Stimulated activated CD4-positive, alpha-beta T cell treated with anti-CD3 and anti-CD28 coated beads, Interleukin-15, amount 100 ng/mL, for 1 hour (primary cell): Measurements from ENCODE around the gene SMIM23.

ENCODE experiments used
- DNase-seq, 2 donors: peaks; one replicate each; pipeline ENCODE4 v3.0.0-alpha.2; 2020; ENCODE audit warnings: low read depth in 1 of 2, low spot score in 1 of 2

SMIM23 gene

GRCh38 chr5:171785517-171785916, at the start of gene SMIM23:
Gene SMIM23, plus strand, starts transcription at chr5:171785817. Its CDS starts 55 bp downstream, at chr5:171785872.
- no peak for DNase-seq

DNA sequence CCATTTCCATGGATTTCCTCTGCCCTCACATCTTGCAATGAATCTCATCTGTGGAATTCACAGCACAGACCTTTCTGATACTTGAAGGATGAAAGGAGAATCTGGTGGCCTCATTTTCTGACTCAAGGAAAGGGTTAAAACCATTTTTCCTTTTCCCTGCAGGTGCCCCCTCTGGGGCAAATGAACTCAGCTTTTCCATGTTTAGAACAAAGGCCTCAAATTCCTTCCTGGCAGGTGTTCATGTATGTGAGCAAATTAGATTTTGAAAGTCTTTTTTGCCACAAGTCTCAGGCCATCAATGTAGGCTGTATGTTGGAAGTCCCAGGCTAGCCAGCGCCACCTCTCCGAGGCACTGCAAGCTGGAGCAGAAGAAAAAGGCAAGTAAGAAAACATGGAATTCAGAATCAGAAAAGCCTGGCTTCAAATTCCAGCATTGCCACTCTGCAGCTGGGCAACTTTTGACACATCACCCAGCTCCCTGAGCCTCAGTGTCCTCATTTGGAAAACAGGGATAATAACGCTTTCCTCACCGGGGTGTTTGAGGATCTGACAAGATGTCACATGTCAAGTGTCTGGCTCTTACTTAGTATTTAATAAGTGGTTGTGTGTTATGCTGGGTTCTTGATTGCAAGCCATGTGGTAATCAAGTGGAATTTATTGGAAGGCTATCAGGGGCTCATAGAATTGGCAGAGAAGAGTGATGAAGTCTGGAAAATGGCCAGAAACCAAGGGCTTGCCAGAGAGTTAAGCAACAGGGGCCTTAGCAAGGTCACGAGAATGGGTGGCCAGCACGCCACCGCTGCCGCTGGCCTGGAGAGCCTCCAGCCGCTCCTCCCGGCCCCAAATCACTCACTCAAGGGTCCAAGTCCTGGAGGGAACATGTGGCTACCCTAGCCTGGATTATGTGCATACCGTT, 48.4 kb upstream of the SMIM23 start:
- no peak for DNase-seq

GRCh38 chr5:171738501-171738900, 47.1 kb upstream of the SMIM23 start:
- no peak for DNase-seq

DNA sequence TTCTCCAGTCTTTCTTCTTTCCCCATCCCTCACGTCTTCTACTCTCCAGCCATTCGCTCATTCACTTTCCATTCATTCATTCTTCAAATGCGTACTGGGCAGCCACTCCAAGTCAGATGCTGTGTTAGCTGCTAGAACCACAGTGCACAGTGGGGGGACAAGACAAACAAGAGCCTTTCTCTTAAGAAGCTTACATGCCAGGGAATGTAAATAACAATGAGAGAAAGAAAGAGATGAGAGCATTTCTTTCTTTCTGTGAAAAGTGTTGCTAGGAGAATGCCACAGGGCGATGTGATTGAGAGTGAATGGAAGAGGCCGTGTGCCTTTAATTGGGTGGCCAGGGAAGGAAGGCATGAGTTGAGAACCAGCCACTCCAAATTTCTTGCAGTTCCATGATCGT, 46.3 kb upstream of the SMIM23 start:
- DNase-seq: no peak

- DNase-seq: no peak
Observed at GRCh38 chr5:171743436-171744076, 42.1 kb upstream of the SMIM23 start.

GRCh38 chr5:171744264-171744663, 41.4 kb upstream of the SMIM23 start:
- no peak for DNase-seq

DNA sequence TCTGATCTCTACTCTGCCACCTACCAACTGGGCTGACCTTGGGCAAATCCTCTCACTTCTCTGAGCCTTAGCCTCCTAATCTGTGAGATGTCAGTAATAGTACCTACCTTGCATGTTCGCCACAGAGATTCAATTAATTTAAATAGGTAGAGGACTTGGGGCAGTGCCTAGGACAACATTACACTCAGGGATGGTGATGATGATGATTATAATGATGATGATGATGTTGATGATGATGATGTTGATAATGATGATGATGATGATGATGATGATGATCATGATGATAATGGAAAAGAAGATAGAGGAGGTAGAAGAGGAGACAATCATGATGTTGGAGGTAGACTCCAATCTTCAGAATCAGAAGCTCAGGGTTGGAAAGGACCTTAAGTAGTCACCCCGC, 40.7 kb upstream of the SMIM23 start:
- no peak for DNase-seq

- no peak for DNase-seq
Observed at GRCh38 chr5:171745602-171746001, 40.0 kb upstream of the SMIM23 start.

GRCh38 chr5:171747061-171747859, 38.4 kb upstream of the SMIM23 start:
- DNase-seq: no peak

DNA sequence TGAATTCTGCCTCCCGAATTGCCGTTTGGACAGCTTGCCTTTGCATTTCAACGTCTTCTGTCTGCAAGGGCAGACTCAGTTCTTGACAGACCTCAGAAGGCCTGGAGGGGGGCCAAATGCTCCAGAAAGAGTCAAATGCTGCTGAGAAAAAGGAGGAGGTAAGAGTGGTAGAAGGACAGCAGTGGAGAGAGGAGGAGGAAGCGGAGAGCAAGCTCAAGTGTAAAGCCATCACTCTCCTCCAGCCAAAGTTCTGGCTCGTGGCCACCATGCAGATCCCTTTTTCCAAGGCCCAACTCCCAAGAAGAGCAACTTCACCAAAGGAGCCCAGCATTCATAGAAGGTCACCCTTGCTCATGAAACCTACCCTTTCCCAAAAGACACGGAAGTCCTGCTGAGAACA, 36.9 kb upstream of the SMIM23 start:
- DNase-seq: no peak

- no peak for DNase-seq
Observed at GRCh38 chr5:171749365-171749764, 36.3 kb upstream of the SMIM23 start.

- no peak for DNase-seq
Observed at GRCh38 chr5:171750311-171750788, 35.3 kb upstream of the SMIM23 start.

DNA sequence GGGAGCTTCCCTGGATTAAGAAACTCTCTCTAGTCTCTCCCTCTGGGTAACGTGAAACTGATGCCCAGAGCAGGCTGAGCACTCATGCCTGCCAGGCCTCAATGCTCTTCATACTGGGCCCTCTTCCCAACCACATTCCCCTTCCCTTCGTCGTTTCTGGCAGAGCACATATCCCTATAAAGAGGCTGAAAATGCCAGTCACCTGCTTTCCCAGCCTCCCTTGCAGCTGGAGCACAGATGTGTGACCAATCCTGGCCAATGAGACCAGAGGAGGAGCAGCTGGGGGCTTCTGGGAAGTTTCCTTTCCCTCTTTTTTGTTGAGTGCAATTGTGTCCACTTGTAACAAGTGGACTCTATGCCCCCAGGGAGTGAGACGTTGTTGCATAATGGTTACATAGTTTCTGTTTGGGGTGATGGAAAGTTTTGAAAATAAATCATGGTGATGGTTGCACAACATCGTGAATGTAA, 30.2 kb upstream of the SMIM23 start:
- DNase-seq: no peak

- no peak for DNase-seq
Observed at GRCh38 chr5:171757853-171758535, 27.6 kb upstream of the SMIM23 start.

GRCh38 chr5:171759777-171760176, 25.8 kb upstream of the SMIM23 start:
- no peak for DNase-seq

GRCh38 chr5:171762021-171762608, 23.5 kb upstream of the SMIM23 start:
- no peak for DNase-seq

DNA sequence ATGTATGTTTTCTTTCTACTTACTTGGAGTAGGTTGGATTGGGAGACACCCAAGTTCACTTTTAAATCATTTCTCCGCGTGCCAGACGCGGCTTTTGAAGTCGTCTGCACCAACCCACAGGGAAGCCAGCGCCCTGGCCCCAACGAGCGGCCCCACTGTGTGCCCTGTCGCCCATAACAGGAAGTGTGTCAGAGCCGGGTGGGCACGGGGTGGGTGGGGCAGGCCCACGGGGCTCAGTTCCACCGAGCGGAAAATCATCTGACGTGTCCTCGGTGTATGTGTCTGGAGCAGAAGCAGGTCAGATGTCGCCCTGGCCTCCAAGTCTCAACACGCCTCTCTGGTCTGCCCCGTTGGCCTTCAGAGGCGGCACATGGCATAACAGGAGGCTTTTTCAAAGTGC, 22.7 kb upstream of the SMIM23 start:
- DNase-seq: no peak

- no peak for DNase-seq
Observed at GRCh38 chr5:171764265-171764664, 21.4 kb upstream of the SMIM23 start.

- no peak for DNase-seq
Observed at GRCh38 chr5:171766875-171767274, 18.7 kb upstream of the SMIM23 start.

GRCh38 chr5:171770153-171770552, 15.5 kb upstream of the SMIM23 start:
- DNase-seq: no peak
